Neuron (in vitro differentiated cells): ENCODE data around the gene NDUFS7.
"Not testable (repeated sequence)": the region's sequence is repeated elsewhere in the genome, so short reads cannot be mapped to it uniquely, and the experiment has no call there.

Experiments used
- H2AFZ ChIP-seq: one replicate; pipeline ENCODE4 v1.6.1; 2013; ENCODE audit warnings: low read depth, mild to moderate bottlenecking, inconsistent platforms, low read length, moderate library complexity
- H3K27me3 ChIP-seq: one replicate; pipeline ENCODE4 v1.6.1; 2013; ENCODE audit warnings: low read length; ENCODE audit not compliant: insufficient read depth
- H3K36me3 ChIP-seq: one replicate; pipeline ENCODE4 v1.6.1; 2013; ENCODE audit warnings: low read length; ENCODE audit not compliant: insufficient read depth
- H3K4me1 ChIP-seq: one replicate; pipeline ENCODE4 v1.6.1; 2013; ENCODE audit warnings: low read length; ENCODE audit not compliant: insufficient read depth
- H3K4me3 ChIP-seq: 2 replicates; pipeline ENCODE4 v1.5.1; 2013; ENCODE audit warnings: mild to moderate bottlenecking, low read length, moderate library complexity
- H3K9me3 ChIP-seq: one replicate; pipeline ENCODE4 v1.6.1; 2013; ENCODE audit warnings: low read length

NDUFS7 gene

GRCh38 chr19:1417681-1418495 is 34.2 kb downstream of the NDUFS7 start:
- peaks cover 60% of the 10 kb centered on the region for H3K36me3 ChIP-seq
- H3K9me3 ChIP-seq: no peaks in the 10 kb centered on the region
- no peaks in the 10 kb centered on the region for H3K27me3 ChIP-seq
- H3K4me3 ChIP-seq: no peak overlapping the region
- peaks cover 25% of the 10 kb centered on the region for H3K4me1 ChIP-seq
- H2AFZ ChIP-seq: no peak overlapping the region

DNA sequence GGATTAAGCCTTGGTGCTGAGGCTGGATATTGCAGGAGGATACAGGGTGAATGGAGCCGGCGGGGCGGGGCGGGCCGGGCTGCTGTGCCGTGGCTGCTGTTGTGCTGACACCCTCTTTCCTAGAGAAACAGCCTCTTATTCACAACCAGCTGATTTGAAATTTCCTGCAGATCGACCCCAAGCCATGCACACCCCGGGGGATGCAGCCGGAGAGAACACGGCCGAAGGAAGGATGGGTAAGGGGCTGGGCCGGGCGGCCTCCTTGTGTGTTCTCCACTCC is 34.7 kb downstream of the NDUFS7 start:
- Histone ChIP-seq H3K4me3 (no peak overlapping the region), H3K4me1 (peaks cover 28% of the 10 kb centered on the region), H2AFZ (no peak overlapping the region), H3K36me3 (peaks cover 61% of the 10 kb centered on the region), H3K9me3 (no peaks in the 10 kb centered on the region), H3K27me3 (no peaks in the 10 kb centered on the region)

- H3K4me1 ChIP-seq: peaks cover 35% of the 10 kb centered on the region
- peaks cover 66% of the 10 kb centered on the region for H3K36me3 ChIP-seq
- H2AFZ ChIP-seq: no peak overlapping the region
- no peaks in the 10 kb centered on the region for H3K9me3 ChIP-seq
- H3K27me3 ChIP-seq: no peaks in the 10 kb centered on the region
- H3K4me3 ChIP-seq: no peak overlapping the region
These were observed 35.4 kb downstream of the NDUFS7 start for GRCh38 chr19:1418951-1419738.

- H2AFZ ChIP-seq, H3K4me3 ChIP-seq, H3K27me3 ChIP-seq, H3K9me3 ChIP-seq: not testable (repeated sequence)
- Histone ChIP-seq H3K4me1 (peaks cover 36% of the 10 kb centered on the region), H3K36me3 (peaks cover 69% of the 10 kb centered on the region)
These were observed 36.4 kb downstream of the NDUFS7 start for GRCh38 chr19:1420085-1420484.

DNA sequence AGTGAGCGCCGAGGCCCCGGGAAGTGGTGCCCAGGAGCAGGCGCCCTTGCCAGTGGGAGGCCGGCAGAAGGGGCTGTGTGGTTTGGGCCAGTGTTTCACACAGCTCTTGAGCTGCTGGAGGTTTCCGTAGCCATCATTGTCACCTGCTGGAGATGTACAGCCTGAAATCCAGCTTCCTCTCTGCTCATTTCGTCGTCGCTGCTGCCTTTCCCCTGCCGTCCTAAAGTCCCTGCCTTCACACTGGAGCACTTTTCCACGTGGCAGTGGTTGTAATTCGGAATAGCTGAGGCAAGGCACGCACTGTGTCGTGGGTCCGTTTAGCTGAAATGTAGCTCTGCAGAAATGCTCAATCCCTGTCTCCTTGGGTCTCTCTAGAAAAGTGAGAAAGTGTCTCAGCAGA is 36.9 kb downstream of the NDUFS7 start:
- Histone ChIP-seq H3K9me3 (no peaks in the 10 kb centered on the region), H3K27me3 (no peaks in the 10 kb centered on the region), H3K4me3 (no peak overlapping the region), H2AFZ (no peak overlapping the region), H3K4me1 (peaks cover 31% of the 10 kb centered on the region), H3K36me3 (peaks cover 72% of the 10 kb centered on the region)

DNA sequence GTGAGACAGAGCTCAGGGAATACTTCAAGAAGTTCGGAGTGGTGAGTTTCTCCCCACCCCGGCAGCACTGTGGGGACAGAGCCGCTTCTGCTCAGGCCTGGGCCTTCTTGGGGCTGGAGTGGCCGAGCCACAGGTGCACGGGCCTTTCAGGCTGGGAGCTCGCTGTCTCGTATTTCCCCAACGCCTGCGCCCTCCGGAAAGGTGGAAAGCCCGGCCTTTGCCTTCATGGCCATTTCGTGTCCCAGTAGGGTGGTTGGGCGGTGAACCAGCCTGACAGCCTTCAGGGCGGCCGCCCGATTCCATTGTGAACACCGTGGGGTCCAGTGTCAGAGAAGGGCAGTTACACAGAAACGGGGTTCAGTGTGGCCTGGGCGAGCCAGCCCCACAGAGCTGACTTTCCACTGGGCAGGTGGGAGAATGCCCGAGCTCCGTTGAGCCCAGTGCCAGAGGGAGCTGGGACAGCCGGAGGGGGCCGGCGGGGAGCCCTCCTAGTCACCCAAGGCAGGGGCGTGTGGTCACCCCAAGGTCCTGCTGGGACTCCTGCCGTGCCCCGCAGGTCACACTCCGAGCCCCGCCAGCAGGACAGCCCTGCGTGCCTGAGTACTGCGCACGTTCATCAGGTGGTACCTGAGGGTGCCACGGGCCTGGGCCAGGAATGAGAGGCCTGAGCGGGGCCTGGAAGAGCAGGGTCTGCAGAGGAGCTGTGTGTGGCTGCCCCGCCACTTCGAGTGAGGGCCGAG is 37.7 kb downstream of the NDUFS7 start:
- H3K36me3 ChIP-seq: peaks cover 77% of the 10 kb centered on the region
- H3K4me1 ChIP-seq: peaks cover 23% of the 10 kb centered on the region
- no peak overlapping the region for H3K4me3 ChIP-seq

GRCh38 chr19:1421958-1422305 is 38.2 kb downstream of the NDUFS7 start:
- H3K9me3 ChIP-seq: no peaks in the 10 kb centered on the region
- H2AFZ ChIP-seq: no peak overlapping the region
- peaks cover 78% of the 10 kb centered on the region for H3K36me3 ChIP-seq
- no peak overlapping the region for H3K4me3 ChIP-seq
- no peaks in the 10 kb centered on the region for H3K27me3 ChIP-seq
- peaks cover 19% of the 10 kb centered on the region for H3K4me1 ChIP-seq

More for the DNA sequence above, 37.7 kb downstream of the NDUFS7 start:
- Histone ChIP-seq H3K27me3 (no peaks in the 10 kb centered on the region), H3K9me3 (no peaks in the 10 kb centered on the region), H2AFZ (no peak overlapping the region)

GRCh38 chr19:1422360-1422759 is 38.7 kb downstream of the NDUFS7 start:
- peaks cover 15% of the 10 kb centered on the region for H3K4me1 ChIP-seq
- H3K36me3 ChIP-seq: peaks cover 77% of the 10 kb centered on the region
- H3K4me3 ChIP-seq: no peak overlapping the region
- H3K9me3 ChIP-seq: no peaks in the 10 kb centered on the region
- H3K27me3 ChIP-seq: no peaks in the 10 kb centered on the region
- H2AFZ ChIP-seq: no peak overlapping the region

DNA sequence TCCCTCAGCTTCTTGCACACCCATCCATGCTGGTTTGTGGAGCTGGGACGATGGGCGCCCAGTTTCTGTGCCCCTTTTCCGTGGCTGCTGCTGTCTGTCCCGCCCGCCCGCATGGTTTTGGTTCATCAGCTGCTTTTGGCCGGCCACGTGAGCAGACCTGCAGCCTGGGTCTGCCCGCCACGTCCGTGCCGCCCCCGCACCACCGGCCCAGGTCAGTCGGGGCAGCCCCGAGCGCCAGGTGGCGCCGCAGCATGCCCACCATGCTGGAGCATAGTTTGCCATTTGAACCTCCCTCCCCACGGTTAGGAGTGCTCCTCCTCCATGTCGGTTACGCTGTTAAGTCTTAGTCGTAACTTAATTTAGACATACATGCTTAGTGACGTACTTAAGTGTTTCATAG is 39.2 kb downstream of the NDUFS7 start:
- Histone ChIP-seq H3K4me3 (no peak overlapping the region), H3K4me1 (peaks cover 15% of the 10 kb centered on the region), H3K36me3 (peaks cover 82% of the 10 kb centered on the region), H2AFZ (no peak overlapping the region), H3K9me3 (no peaks in the 10 kb centered on the region), H3K27me3 (no peaks in the 10 kb centered on the region)

GRCh38 chr19:1423436-1424191 is 39.9 kb downstream of the NDUFS7 start:
- Histone ChIP-seq H3K4me1 (peaks cover 15% of the 10 kb centered on the region), H3K9me3 (no peaks in the 10 kb centered on the region), H3K36me3 (peaks cover 84% of the 10 kb centered on the region), H3K4me3 (no peak overlapping the region), H2AFZ (no peak overlapping the region), H3K27me3 (no peaks in the 10 kb centered on the region)

- Histone ChIP-seq H3K9me3 (no peaks in the 10 kb centered on the region), H3K27me3 (no peaks in the 10 kb centered on the region)
These were observed 40.7 kb downstream of the NDUFS7 start for GRCh38 chr19:1424192-1424955.

DNA sequence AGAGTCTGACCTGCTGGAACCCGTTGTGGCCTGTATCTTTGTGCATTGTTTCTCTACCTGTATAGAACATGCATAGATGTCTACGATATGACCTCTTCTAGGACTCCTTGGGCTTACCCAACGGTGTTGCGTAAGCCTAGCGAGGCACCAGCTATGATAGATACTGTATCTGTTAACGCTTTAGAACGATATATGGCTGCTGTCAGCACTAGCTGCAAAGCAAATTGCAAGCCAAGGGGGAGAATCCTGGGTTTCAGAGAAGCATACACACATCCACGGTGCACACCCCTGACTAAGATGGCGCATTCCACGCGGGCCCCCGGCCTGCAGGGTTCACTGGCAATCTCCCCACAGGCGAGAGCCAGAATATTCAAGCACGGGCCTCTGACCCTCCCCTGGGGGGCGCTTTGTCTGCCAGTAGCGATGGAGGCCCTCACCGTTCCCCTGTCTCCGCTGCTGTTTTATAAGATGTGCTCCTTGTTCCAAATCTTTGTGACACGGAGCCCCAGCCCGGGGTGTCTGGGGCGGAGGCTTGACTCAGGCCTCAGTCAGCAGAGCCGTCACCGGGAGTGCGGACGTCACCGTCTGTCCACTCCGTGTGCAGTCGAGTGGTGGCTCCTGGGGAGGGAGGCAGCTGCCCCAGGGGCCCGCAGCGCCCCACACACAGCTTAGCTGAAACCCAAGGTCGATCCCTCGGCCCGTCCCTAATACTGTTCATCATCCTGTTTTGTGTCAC is 41.6 kb downstream of the NDUFS7 start:
- no peak overlapping the region for H2AFZ ChIP-seq
- no peaks in the 10 kb centered on the region for H3K27me3 ChIP-seq
- peaks cover 85% of the 10 kb centered on the region for H3K36me3 ChIP-seq
- no peaks in the 10 kb centered on the region for H3K9me3 ChIP-seq
- H3K4me1 ChIP-seq: peaks cover 15% of the 10 kb centered on the region
- no peak overlapping the region for H3K4me3 ChIP-seq

More at GRCh38 chr19:1424192-1424955, 40.7 kb downstream of the NDUFS7 start:
- Histone ChIP-seq H3K36me3 (peaks cover 84% of the 10 kb centered on the region), H3K4me1 (peaks cover 15% of the 10 kb centered on the region), H2AFZ (no peak overlapping the region), H3K4me3 (no peak overlapping the region)
